Astrocyte (in vitro differentiated cells and primary cell): ENCODE measurements around the gene ALDH1A3. TPM values are rescaled to one million over a fixed set of nuclear protein-coding genes. Genes with fewer than 3 reads are reported as not detected.

Experiments used
- DNase-seq: peaks from one replicate; pipeline ENCODE4 v3.0.0-alpha.2; 2010; ENCODE audit warnings: low read depth
- FAIRE-seq: peaks from 2 replicates; lab custom pipeline; 2011; peaks lifted over from hg19 to GRCh38; lab: Jason Lieb, UNC
- H2AFZ ChIP-seq: 2 replicates; pipeline ENCODE4 v1.6.0; 2012; ENCODE audit warnings: low read depth, low read length, inconsistent platforms
- H3K27ac ChIP-seq: 2 replicates; pipeline ENCODE4 v1.5.1; 2011; ENCODE audit warnings: low read depth, low read length, inconsistent platforms
- H3K27me3 ChIP-seq: 2 replicates; pipeline ENCODE4 v1.6.0; 2011; ENCODE audit warnings: low read length, inconsistent platforms; ENCODE audit not compliant: insufficient read depth
- H3K36me3 ChIP-seq: 2 replicates; pipeline ENCODE4 v1.5.1; 2011; ENCODE audit warnings: low read length, inconsistent platforms; ENCODE audit not compliant: insufficient read depth
- H3K4me1 ChIP-seq: 2 replicates; pipeline ENCODE4 v1.5.1; 2011; ENCODE audit warnings: low read length, inconsistent platforms; ENCODE audit not compliant: insufficient read depth
- H3K4me2 ChIP-seq: 2 replicates; pipeline ENCODE4 v1.6.0; 2012; ENCODE audit warnings: low read length, inconsistent platforms
- H3K4me3 ChIP-seq: 2 replicates; pipeline ENCODE4 v1.5.1; 2011; ENCODE audit warnings: low read depth, mild to moderate bottlenecking, low read length, inconsistent platforms; ENCODE audit not compliant: insufficient read depth
- H3K79me2 ChIP-seq: 2 replicates; pipeline ENCODE4 v1.6.0; 2012; ENCODE audit warnings: mild to moderate bottlenecking, low read length, inconsistent platforms; ENCODE audit not compliant: insufficient read depth
- H3K9ac ChIP-seq: 2 replicates; pipeline ENCODE4 v1.6.0; 2012; ENCODE audit warnings: mild to moderate bottlenecking, low read length, inconsistent platforms
- H3K9me3 ChIP-seq: 2 replicates; pipeline ENCODE4 v1.5.1; 2012; ENCODE audit warnings: low read depth, mild to moderate bottlenecking, low read length, inconsistent platforms; ENCODE audit not compliant: insufficient read depth
- H4K20me1 ChIP-seq: 2 replicates; pipeline ENCODE4 v1.6.0; 2012; ENCODE audit warnings: low read length, inconsistent platforms; ENCODE audit not compliant: insufficient read depth
- H3K27ac Mint-ChIP-seq: one replicate; pipeline ENCODE4 v1.8.0; 2021; ENCODE audit warnings: mild to moderate bottlenecking, mixed read lengths; ENCODE audit not compliant: unreplicated experiment
- H3K27me3 Mint-ChIP-seq: one replicate; pipeline ENCODE4 v1.8.0; 2021; ENCODE audit warnings: low read depth, mixed read lengths; ENCODE audit not compliant: unreplicated experiment
- H3K36me3 Mint-ChIP-seq: one replicate; pipeline ENCODE4 v1.8.0; 2021; ENCODE audit warnings: low read depth, mixed read lengths; ENCODE audit not compliant: unreplicated experiment
- H3K4me1 Mint-ChIP-seq: one replicate; pipeline ENCODE4 v1.8.0; 2021; ENCODE audit warnings: low read depth, mixed read lengths; ENCODE audit not compliant: unreplicated experiment
- H3K4me3 Mint-ChIP-seq: one replicate; pipeline ENCODE4 v1.8.0; 2021; ENCODE audit warnings: mild to moderate bottlenecking, moderate library complexity, mixed read lengths; ENCODE audit not compliant: unreplicated experiment
- H3K9me3 Mint-ChIP-seq: one replicate; pipeline ENCODE4 v1.8.0; 2021; ENCODE audit warnings: mild to moderate bottlenecking, mixed read lengths; ENCODE audit not compliant: unreplicated experiment
- CTCF ChIP-seq: IDR thresholded peaks from 2 replicates; pipeline ENCODE4 v1.5.1; 2011; ENCODE audit warnings: low read depth, mild to moderate bottlenecking, inconsistent platforms, low read length, moderate library complexity; ENCODE audit not compliant: insufficient read depth
- EZH2 ChIP-seq: IDR thresholded peaks from 2 replicates; pipeline ENCODE4 v1.6.1; 2012; ENCODE audit warnings: mild to moderate bottlenecking, low read length, inconsistent platforms; ENCODE audit not compliant: insufficient read depth
- total RNA-seq: library from RNA; stranded (reverse); gene quantifications from 2 replicates; pipeline ENCODE4 v1.2.1, GENCODE V29; 2021

Gene ALDH1A3
- total RNA-seq, 1 donor from 2014 or later: 0.95 TPM

- no peaks in the 10 kb centered on the region for H3K79me2 ChIP-seq
- Mint-ChIP-seq H3K27me3 (peaks cover 41% of the 10 kb centered on the region), H3K36me3 (no peaks in the 10 kb centered on the region), H3K27ac (no peak overlapping the region), H3K4me3 (no peak overlapping the region), H3K9me3 (no peaks in the 10 kb centered on the region), H3K4me1 (peaks cover 2% of the 10 kb centered on the region)
- H3K36me3 ChIP-seq: no peaks in the 10 kb centered on the region
- no peak overlapping the region for H3K27ac ChIP-seq
- TF ChIP-seq EZH2 (no peak), CTCF (no peak)
- peaks cover 5% of the 10 kb centered on the region for H4K20me1 ChIP-seq
- no peak overlapping the region for H3K4me3 ChIP-seq
- H3K9ac ChIP-seq: no peak overlapping the region
- no peak overlapping the region for H3K4me2 ChIP-seq
- no peaks in the 10 kb centered on the region for H3K4me1 ChIP-seq
- DNase-seq (no peak), FAIRE-seq (no peak)
- no peaks in the 10 kb centered on the region for H3K9me3 ChIP-seq
- H2AFZ ChIP-seq: no peak overlapping the region
- H3K27me3 ChIP-seq: peaks cover 10% of the 10 kb centered on the region
Measured at GRCh38 chr15:100924436-100924835, 44.8 kb downstream of the ALDH1A3 start.

GRCh38 chr15:100925480-100925879, 45.8 kb downstream of the ALDH1A3 start:
- no peak overlapping the region for H3K27ac ChIP-seq
- peaks cover 37% of the 10 kb centered on the region for H3K27me3 Mint-ChIP-seq
- peaks cover 4% of the 10 kb centered on the region for H3K4me1 Mint-ChIP-seq
- no peaks in the 10 kb centered on the region for H3K4me1 ChIP-seq
- FAIRE-seq: no peak
- H3K9me3 Mint-ChIP-seq: no peaks in the 10 kb centered on the region
- H3K9me3 ChIP-seq: no peaks in the 10 kb centered on the region
- H3K9ac ChIP-seq: no peak overlapping the region
- TF ChIP-seq EZH2: no peak
- no peak overlapping the region for H3K27ac Mint-ChIP-seq
- H3K79me2 ChIP-seq: no peaks in the 10 kb centered on the region
- peaks cover 5% of the 10 kb centered on the region for H4K20me1 ChIP-seq
- no peaks in the 10 kb centered on the region for H3K36me3 ChIP-seq
- H3K4me3 Mint-ChIP-seq: no peak overlapping the region
- peaks cover 2% of the 10 kb centered on the region for H3K27me3 ChIP-seq
- H3K4me2 ChIP-seq: no peak overlapping the region
- no peaks in the 10 kb centered on the region for H3K36me3 Mint-ChIP-seq
- no peak overlapping the region for H3K4me3 ChIP-seq
- no peak overlapping the region for H2AFZ ChIP-seq
- no peak for DNase-seq

GRCh38 chr15:100926258-100926657, 46.6 kb downstream of the ALDH1A3 start:
- no peak for DNase-seq
- Histone ChIP-seq H3K27me3 (peaks cover 2% of the 10 kb centered on the region), H3K9me3 (no peaks in the 10 kb centered on the region), H3K4me1 (no peaks in the 10 kb centered on the region), H4K20me1 (peaks cover 2% of the 10 kb centered on the region), H3K27ac (no peak overlapping the region), H3K36me3 (no peaks in the 10 kb centered on the region), H3K9ac (no peak overlapping the region), H3K4me3 (no peak overlapping the region), H3K4me2 (no peak overlapping the region), H3K79me2 (no peaks in the 10 kb centered on the region), H2AFZ (no peak overlapping the region)
- H3K4me3 Mint-ChIP-seq: no peak overlapping the region
- no peaks in the 10 kb centered on the region for H3K36me3 Mint-ChIP-seq
- TF ChIP-seq EZH2 (no peak), CTCF (no peak)
- peaks cover 35% of the 10 kb centered on the region for H3K27me3 Mint-ChIP-seq
- no peaks in the 10 kb centered on the region for H3K9me3 Mint-ChIP-seq
- H3K27ac Mint-ChIP-seq: no peak overlapping the region
- no peak for FAIRE-seq
- peaks cover 4% of the 10 kb centered on the region for H3K4me1 Mint-ChIP-seq
